ENCODE measurements around the gene TMPRSS4. TPM values are rescaled to one million over a fixed set of nuclear protein-coding genes. Genes with fewer than 3 reads are reported as not detected.

The TMPRSS4 gene, protein sequence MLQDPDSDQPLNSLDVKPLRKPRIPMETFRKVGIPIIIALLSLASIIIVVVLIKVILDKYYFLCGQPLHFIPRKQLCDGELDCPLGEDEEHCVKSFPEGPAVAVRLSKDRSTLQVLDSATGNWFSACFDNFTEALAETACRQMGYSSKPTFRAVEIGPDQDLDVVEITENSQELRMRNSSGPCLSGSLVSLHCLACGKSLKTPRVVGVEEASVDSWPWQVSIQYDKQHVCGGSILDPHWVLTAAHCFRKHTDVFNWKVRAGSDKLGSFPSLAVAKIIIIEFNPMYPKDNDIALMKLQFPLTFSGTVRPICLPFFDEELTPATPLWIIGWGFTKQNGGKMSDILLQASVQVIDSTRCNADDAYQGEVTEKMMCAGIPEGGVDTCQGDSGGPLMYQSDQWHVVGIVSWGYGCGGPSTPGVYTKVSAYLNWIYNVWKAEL
- polyA plus RNA-seq (2011; rRNA removed) (not detected in 2 replicates), polyA minus RNA-seq (2011; rRNA and poly(A)+ RNA removed) (not detected in 2 replicates)

GRCh38 chr11:118076754-118077281, at the start of gene TMPRSS4:
Gene TMPRSS4, plus strand, starts transcription at chr11:118077078. Its CDS starts 225 bp downstream, at chr11:118077303.
- ChIA-PET POLR2A (no interaction called here), CTCF (no interaction called here)
- TF ChIP-seq CTCF (IDR thresholded peaks at IDR 0.05; ENCODE audit: low read depth, low read length) = no peak
- no peak for DNase-seq (ENCODE audit: low read depth, low spot score)
- Histone ChIP-seq H3K27me3 (ENCODE audit: control insufficient read depth, insufficient read depth, low read length) (peaks cover 8% of the 10 kb centered on the region), H3K4me3 (ENCODE audit: low read depth, low read length) (no peak within 1 kb of the TSS), H3K27ac (ENCODE audit: low read depth, low read length) (no peak within 1 kb of the TSS), H3K9me3 (ENCODE audit: control insufficient read depth, insufficient read depth, low read length) (no peaks in the 10 kb centered on the region)

- ChIA-PET POLR2A (no interaction called here), CTCF (no interaction called here)
- H3K27me3 ChIP-seq (ENCODE audit: control insufficient read depth, insufficient read depth, low read length) = no peaks in the 10 kb centered on the region
- no peaks in the 10 kb centered on the region for H3K9me3 ChIP-seq (ENCODE audit: control insufficient read depth, insufficient read depth, low read length)
- no peak for TF ChIP-seq CTCF (IDR thresholded peaks at IDR 0.05; ENCODE audit: low read depth, low read length)
- H3K4me3 ChIP-seq (ENCODE audit: low read depth, low read length) = no peak overlapping the region
- DNase-seq (ENCODE audit: low read depth, low spot score) = no peak
- no peak overlapping the region for H3K27ac ChIP-seq (ENCODE audit: low read depth, low read length)
Observed at GRCh38 chr11:118027694-118028093, 49.2 kb upstream of the TMPRSS4 start.

DNA sequence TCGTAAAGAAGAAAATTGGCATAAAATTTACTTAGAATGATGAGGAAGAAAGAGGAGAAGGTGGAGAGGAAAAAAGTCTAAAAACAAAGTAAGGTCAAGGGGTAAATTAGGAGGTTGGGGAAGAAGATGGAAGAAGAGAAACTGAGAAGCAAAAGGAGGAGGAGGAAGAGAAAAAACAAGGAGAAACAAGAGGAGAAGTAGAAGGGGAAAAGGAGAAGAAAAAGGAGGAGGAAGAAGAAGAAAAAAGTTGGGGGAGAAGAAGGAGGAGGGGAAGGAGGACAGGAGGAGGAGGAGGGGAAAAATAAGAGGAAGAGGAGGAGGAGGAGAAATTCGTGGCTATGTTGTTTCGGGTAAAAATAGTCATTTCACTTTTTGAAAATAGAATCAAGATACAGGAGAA, 48.3 kb upstream of the TMPRSS4 start:
- ChIA-PET POLR2A (no interaction called here), CTCF (no interaction called here)
- DNase-seq (ENCODE audit: low read depth, low spot score) = no peak
- no peak overlapping the region for H3K27ac ChIP-seq (ENCODE audit: low read depth, low read length)
- H3K4me3 ChIP-seq (ENCODE audit: low read depth, low read length) = no peak overlapping the region
- no peak for TF ChIP-seq CTCF (IDR thresholded peaks at IDR 0.05; ENCODE audit: low read depth, low read length)
- H3K27me3 ChIP-seq (ENCODE audit: control insufficient read depth, insufficient read depth, low read length) = no peaks in the 10 kb centered on the region
- H3K9me3 ChIP-seq (ENCODE audit: control insufficient read depth, insufficient read depth, low read length) = no peaks in the 10 kb centered on the region

GRCh38 chr11:118033443-118033842, 43.4 kb upstream of the TMPRSS4 start:
- no peak for DNase-seq (ENCODE audit: low read depth, low spot score)
- Histone ChIP-seq H3K27ac (ENCODE audit: low read depth, low read length) (no peak overlapping the region), H3K4me3 (ENCODE audit: low read depth, low read length) (no peak overlapping the region), H3K27me3 (ENCODE audit: control insufficient read depth, insufficient read depth, low read length) (no peaks in the 10 kb centered on the region), H3K9me3 (ENCODE audit: control insufficient read depth, insufficient read depth, low read length) (no peaks in the 10 kb centered on the region)
- CTCF ChIA-PET = no interaction called here
- POLR2A ChIA-PET = no interaction called here
- TF ChIP-seq CTCF (IDR thresholded peaks at IDR 0.05; ENCODE audit: low read depth, low read length) = no peak

- DNase-seq (ENCODE audit: low read depth, low spot score) = no peak
- POLR2A ChIA-PET = no interaction called here
- no peak for TF ChIP-seq CTCF (IDR thresholded peaks at IDR 0.05; ENCODE audit: low read depth, low read length)
- H3K4me3 ChIP-seq (ENCODE audit: low read depth, low read length) = no peak overlapping the region
- CTCF ChIA-PET = interaction anchor here (0.8 to 2.5 kb wide), 3 partner anchors 11 to 223 kb away, joined by 3 to 10 read pairs (median 3); no protein-coding TSS in a partner anchor
- H3K27ac ChIP-seq (ENCODE audit: low read depth, low read length) = no peak overlapping the region
- H3K9me3 ChIP-seq (ENCODE audit: control insufficient read depth, insufficient read depth, low read length) = no peaks in the 10 kb centered on the region
- H3K27me3 ChIP-seq (ENCODE audit: control insufficient read depth, insufficient read depth, low read length) = no peaks in the 10 kb centered on the region
Observed at GRCh38 chr11:118042141-118042540, 34.7 kb upstream of the TMPRSS4 start.

All from AG04450 (cell line).